RWPE2 (cell line): ENCODE measurements around the gene GNPNAT1.

ENCODE experiments used
- ATAC-seq: fragments of 200-7000 bp; cut with Tn5 transposase; 3 replicates; pipeline ENCODE4 v1.9.1; 2021; ENCODE audit warnings: low read depth
- DNase-seq: peaks from one replicate; pipeline ENCODE4 v3.0.0-alpha.2; 2020; ENCODE audit warnings: low spot score
- H3K27ac ChIP-seq: fragments of 450-650 bp; 2 replicates; pipeline ENCODE4 v1.5.1; 2017; ENCODE audit warnings: mild to moderate bottlenecking; ENCODE audit not compliant: poor library complexity, severe bottlenecking
- H3K27me3 ChIP-seq: fragments of 250-450 bp; sonication (Bioruptor Pico); 2 replicates; pipeline ENCODE4 v1.5.1; 2021; ENCODE audit warnings: mild to moderate bottlenecking, moderate library complexity; ENCODE audit not compliant: insufficient read depth, poor library complexity, severe bottlenecking
- H3K36me3 ChIP-seq: fragments of 250-450 bp; sonication (Bioruptor Pico); 2 replicates; pipeline ENCODE4 v1.5.1; 2020; ENCODE audit warnings: low read depth, mild to moderate bottlenecking, moderate library complexity
- H3K4me1 ChIP-seq: fragments of 250-450 bp; sonication (Bioruptor Pico); 2 replicates; pipeline ENCODE4 v1.5.1; 2021; ENCODE audit warnings: mild to moderate bottlenecking, moderate library complexity; ENCODE audit not compliant: insufficient read depth, poor library complexity, severe bottlenecking
- H3K4me3 ChIP-seq: fragments of 250-450 bp; sonication (Bioruptor Pico); 2 replicates; pipeline ENCODE4 v1.5.1; 2021; ENCODE audit warnings: mild to moderate bottlenecking, moderate library complexity; ENCODE audit not compliant: severe bottlenecking
- H3K9me3 ChIP-seq: fragments of 250-450 bp; sonication (Bioruptor Pico); 2 replicates; pipeline ENCODE4 v1.5.1; 2021; ENCODE audit warnings: mild to moderate bottlenecking, moderate library complexity; ENCODE audit not compliant: severe bottlenecking
- CTCF ChIP-seq: fragments of 450-650 bp; IDR thresholded peaks from one replicate; pipeline ENCODE4 v1.5.1; 2017; ENCODE audit warnings: mild to moderate bottlenecking, moderate library complexity; ENCODE audit not compliant: poor library complexity, severe bottlenecking

Gene GNPNAT1

GRCh38 chr14:52827426-52827825, 36.0 kb upstream of the GNPNAT1 start:
- H3K9me3 ChIP-seq = no peaks in the 10 kb centered on the region
- H3K4me1 ChIP-seq = peaks cover 6% of the 10 kb centered on the region
- no peak for ATAC-seq
- H3K4me3 ChIP-seq = no peak overlapping the region
- DNase-seq = no peak
- no peak for TF ChIP-seq CTCF
- no peaks in the 10 kb centered on the region for H3K36me3 ChIP-seq
- no peaks in the 10 kb centered on the region for H3K27me3 ChIP-seq
- no peak overlapping the region for H3K27ac ChIP-seq

GRCh38 chr14:52825085-52825484, 33.7 kb upstream of the GNPNAT1 start:
- DNase-seq = no peak
- no peak for TF ChIP-seq CTCF
- no peak overlapping the region for H3K4me3 ChIP-seq
- H3K9me3 ChIP-seq = no peaks in the 10 kb centered on the region
- H3K4me1 ChIP-seq = peaks cover 6% of the 10 kb centered on the region
- ATAC-seq = no peak
- no peaks in the 10 kb centered on the region for H3K27me3 ChIP-seq
- no peaks in the 10 kb centered on the region for H3K36me3 ChIP-seq
- no peak overlapping the region for H3K27ac ChIP-seq

DNA sequence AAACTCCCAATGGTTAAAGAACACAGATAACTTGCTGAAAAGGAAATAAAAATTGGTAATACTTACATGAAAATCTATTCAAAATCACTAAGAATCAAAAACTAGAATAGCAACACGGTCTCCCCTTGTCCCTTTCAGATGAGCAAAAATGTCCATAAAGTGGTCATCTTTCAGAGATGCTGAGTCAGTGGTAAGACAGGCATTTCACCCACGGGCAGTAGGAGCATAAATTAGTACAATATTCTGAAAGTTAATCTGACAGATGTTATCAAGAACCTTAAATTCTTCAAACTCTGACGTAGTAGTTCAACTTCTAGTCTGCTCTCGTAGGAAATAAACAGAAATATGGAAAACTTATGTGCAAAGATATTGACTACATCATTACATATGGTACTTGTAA, 33.1 kb upstream of the GNPNAT1 start:
- H3K4me3 ChIP-seq = no peak overlapping the region
- peaks cover 6% of the 10 kb centered on the region for H3K4me1 ChIP-seq
- no peak for TF ChIP-seq CTCF
- ATAC-seq (no peak), DNase-seq (no peak)
- no peaks in the 10 kb centered on the region for H3K27me3 ChIP-seq
- H3K36me3 ChIP-seq = no peaks in the 10 kb centered on the region
- H3K9me3 ChIP-seq = no peaks in the 10 kb centered on the region
- no peak overlapping the region for H3K27ac ChIP-seq

DNA sequence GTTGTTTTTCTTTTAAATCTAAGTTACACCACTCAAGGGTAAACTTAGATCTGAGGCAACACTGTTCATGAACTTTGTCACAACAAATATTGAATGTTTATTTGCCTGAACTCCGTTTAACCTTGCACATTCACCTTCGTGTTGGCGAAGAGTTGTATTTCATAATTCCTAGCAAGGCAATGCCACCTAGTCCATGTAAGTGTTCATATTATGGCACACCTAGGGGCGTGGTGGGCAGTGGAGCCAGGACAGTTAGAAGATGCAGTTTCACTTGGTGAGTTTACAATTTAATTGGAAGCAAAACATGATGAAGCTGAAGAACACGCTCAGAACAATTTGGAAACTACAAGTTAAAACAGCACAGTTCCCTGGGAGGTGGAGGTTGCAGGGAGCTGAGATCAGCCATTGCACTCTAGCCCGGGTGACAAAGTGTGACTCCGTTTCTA, 30.4 kb upstream of the GNPNAT1 start:
- no peak overlapping the region for H3K27ac ChIP-seq
- no peaks in the 10 kb centered on the region for H3K27me3 ChIP-seq
- H3K36me3 ChIP-seq = no peaks in the 10 kb centered on the region
- no peak for ATAC-seq
- DNase-seq = no peak
- H3K4me3 ChIP-seq = no peak overlapping the region
- H3K9me3 ChIP-seq = no peaks in the 10 kb centered on the region
- H3K4me1 ChIP-seq = peaks cover 4% of the 10 kb centered on the region
- no peak for TF ChIP-seq CTCF

DNA sequence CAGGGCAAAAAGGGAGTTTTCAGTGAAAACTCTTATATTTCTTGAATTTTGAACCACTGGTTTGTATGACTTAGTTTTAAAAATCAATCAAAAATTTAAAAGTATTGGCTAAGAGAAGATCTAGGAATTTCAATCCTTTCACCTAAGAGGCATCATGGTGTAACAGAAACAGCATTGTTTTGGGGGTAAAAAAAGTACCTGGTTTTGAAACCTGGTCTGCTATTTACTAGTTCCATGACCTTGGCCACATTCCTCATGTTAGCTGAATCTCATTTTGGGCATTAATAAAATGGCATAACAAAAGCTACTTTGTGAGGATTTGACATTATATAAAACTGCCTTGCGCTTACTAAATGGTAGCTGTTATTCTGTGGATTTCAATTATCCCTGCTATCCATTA, 16.7 kb upstream of the GNPNAT1 start:
- H3K4me1 ChIP-seq = peaks cover 3% of the 10 kb centered on the region
- ATAC-seq = no peak
- TF ChIP-seq CTCF = no peak

More for the DNA sequence above, 16.7 kb upstream of the GNPNAT1 start:
- DNase-seq = no peak
- Histone ChIP-seq H3K27me3 (no peaks in the 10 kb centered on the region), H3K36me3 (no peaks in the 10 kb centered on the region), H3K4me3 (no peak overlapping the region), H3K9me3 (no peaks in the 10 kb centered on the region), H3K27ac (no peak overlapping the region)
